Stimulated activated naive B cell treated with anti-CD40 and anti-IgM and Interleukin-4, amounts not matched to agents 10 μg/mL and 1 μg/mL and 100 μg/mL, for 72 hours (primary cell): ENCODE results near the gene TCF7L1.
A peak's percentile ranks its signal among the peaks of the same experiment; 100 is the strongest.

Experiments used
- ATAC-seq, 2 donors: fragments of 150-1000 bp; cut with Tn5 transposase; replicated peaks; 2 replicates each; pipeline ENCODE4 v1.10.0; 2021; ENCODE audit warnings: moderate library complexity in 1 of 2
- DNase-seq: peaks from one replicate; pipeline ENCODE4 v3.0.0; 2021
- H3K27ac Mint-ChIP-seq: one replicate; pipeline ENCODE4 v1.8.0; 2022; ENCODE audit warnings: mild to moderate bottlenecking, mixed read lengths
- H3K27me3 Mint-ChIP-seq, 2 donors: one replicate each; pipeline ENCODE4 v1.8.0; 2022; ENCODE audit warnings: mixed read lengths in 2 of 2
- H3K36me3 Mint-ChIP-seq, 2 donors: one replicate each; pipeline ENCODE4 v1.8.0; 2022; ENCODE audit warnings: mixed read lengths in 2 of 2, mild to moderate bottlenecking in 1 of 2
- H3K4me1 Mint-ChIP-seq, 2 donors: one replicate each; pipeline ENCODE4 v1.8.0; 2022; ENCODE audit warnings: mixed read lengths in 2 of 2, mild to moderate bottlenecking in 1 of 2
- H3K4me3 Mint-ChIP-seq, 2 donors: one replicate each; pipeline ENCODE4 v1.8.0; 2022; ENCODE audit warnings: mild to moderate bottlenecking in 2 of 2, mixed read lengths in 2 of 2, moderate library complexity in 1 of 2
- H3K9me3 Mint-ChIP-seq, 2 donors: one replicate each; pipeline ENCODE4 v1.8.0; 2022; ENCODE audit warnings: mixed read lengths in 2 of 2, mild to moderate bottlenecking in 1 of 2

TCF7L1 gene

DNA sequence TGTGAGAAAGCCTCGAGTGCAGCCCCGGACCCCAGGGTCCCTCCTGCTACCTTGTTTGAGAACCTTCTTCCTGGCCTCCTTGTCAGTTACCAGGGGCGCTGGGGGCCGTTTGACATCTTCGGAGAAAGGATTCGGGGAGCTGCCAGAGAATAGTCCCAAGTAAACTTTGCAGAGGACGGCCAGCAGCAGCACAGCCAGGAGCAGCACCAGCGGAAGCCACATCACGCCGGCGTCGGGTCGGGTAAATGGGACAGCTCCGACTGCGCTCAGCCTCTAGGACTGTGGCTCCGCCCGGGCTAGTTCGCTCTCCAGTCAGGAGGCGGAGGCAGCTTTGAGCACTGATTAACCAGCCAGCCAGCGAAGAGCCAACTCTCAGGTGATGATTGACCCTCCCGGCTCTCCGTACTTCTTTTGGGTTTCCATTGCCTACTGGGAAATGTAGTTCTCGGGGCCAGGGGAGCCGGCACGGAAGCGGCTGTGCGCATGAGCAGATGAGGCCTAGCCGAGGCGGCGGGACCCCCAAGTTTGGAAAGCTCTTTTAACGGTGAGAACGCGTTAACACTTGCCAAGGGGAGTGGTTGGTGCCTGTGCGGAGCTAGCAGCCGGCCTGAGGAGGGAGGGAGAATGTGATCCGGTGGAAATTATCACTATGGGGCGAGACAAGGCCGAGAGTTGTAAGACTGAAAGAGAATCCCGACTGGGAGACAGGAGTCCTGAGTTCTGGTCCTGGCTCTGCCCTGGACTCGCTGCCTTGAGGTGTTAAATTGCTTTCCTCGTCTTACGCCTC lies 221.3 kb downstream of the TCF7L1 start, which contains the start of the genes ELMOD3 and RETSAT:
ELMOD3 (plus strand) TSS at position 484 of the 787 bp plus-strand sequence. CDS start 2,430 bp downstream, outside the sequence.
RETSAT (minus strand) TSS at position 243 of the 787 bp plus-strand sequence; CDS start at position 222, 21 bp downstream.
- Mint-ChIP-seq H3K9me3 (no peaks in the 10 kb centered on the region), H3K27me3 (no peaks in the 10 kb centered on the region), H3K4me1 (peaks cover 15 to 44% of the 10 kb centered on the region in 2 donors), H3K27ac (peak within 1 kb of the TSS; percentile 99), H3K36me3 (peaks cover 20 to 38% of the 10 kb centered on the region in 2 donors), H3K4me3 (peak within 1 kb of the TSS; percentile 93 to 100)
- ATAC-seq (peak; percentile 100), DNase-seq (peak; percentile 97)

DNA sequence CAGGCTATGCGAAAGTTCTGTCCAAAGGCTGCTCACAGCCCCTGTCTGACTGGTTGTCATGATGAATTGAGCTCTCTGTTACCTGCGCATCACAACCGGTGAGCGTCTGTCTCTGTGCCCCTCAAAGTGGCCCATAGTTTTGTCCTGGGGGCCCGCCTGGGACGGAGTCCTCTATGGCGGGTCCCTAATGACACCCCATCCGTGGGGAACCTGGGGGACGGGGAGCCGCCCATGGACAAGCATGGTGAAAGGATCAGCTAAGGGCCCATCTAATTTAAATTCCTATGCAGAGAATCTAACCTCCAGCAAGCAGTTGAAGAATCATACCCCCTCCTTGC lies 221.8 kb downstream of the TCF7L1 start:
- Mint-ChIP-seq H3K36me3 (peaks cover 19 to 36% of the 10 kb centered on the region in 2 donors), H3K27ac (peak overlapping the region; percentile 99), H3K9me3 (no peaks in the 10 kb centered on the region), H3K27me3 (no peaks in the 10 kb centered on the region), H3K4me1 (peaks cover 15 to 44% of the 10 kb centered on the region in 2 donors), H3K4me3 (peak overlapping the region; percentile 93 to 100)
- DNase-seq = no peak
- peak; percentile 10 to 18 for ATAC-seq

DNA sequence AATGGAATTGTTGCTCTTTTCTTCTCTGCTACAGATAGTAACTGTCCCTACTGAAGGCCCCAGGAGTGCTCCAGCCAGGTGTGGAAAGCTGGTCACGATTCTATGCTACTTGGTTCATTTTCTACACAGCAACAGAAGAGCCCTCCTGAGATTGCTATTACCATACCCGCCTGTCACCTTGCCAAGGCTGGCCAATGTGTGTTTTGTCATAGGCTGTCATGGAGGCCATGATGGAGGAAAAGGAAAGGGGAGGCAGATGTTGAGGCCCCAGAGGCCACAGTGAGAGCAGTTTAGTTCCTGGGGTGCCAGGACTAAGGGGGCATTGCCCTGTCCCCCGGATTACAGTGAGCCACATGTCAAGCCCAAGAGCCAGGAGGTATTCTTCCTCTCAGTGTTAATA lies 222.3 kb downstream of the TCF7L1 start:
- DNase-seq = no peak
- H3K9me3 Mint-ChIP-seq = no peaks in the 10 kb centered on the region
- peaks cover 16 to 32% of the 10 kb centered on the region in 2 donors for H3K36me3 Mint-ChIP-seq
- peak overlapping the region; percentile 99 for H3K27ac Mint-ChIP-seq
- ATAC-seq = no peak
- H3K4me1 Mint-ChIP-seq = peaks cover 15 to 44% of the 10 kb centered on the region in 2 donors
- peak overlapping the region; percentile 93 to 100 for H3K4me3 Mint-ChIP-seq
- H3K27me3 Mint-ChIP-seq = no peaks in the 10 kb centered on the region

DNA sequence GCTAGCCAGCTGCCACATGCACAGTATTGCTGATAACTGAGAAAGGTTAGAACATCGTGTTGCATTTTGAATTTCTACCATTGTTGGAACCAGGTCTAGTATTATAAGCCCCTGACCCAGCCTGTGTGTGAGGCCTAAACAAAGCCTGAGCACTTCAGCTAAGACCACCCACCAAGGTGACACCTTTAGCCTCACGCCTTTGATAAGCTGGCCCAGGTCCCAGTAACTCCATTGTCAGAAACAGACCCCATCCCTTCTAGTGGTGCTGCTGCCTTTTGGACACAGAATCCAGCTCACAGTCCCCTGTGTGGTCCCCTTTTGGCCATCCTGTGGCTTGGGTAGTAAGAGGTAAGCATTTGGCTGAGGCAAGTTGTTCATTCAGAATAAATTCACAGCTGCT lies 223.0 kb downstream of the TCF7L1 start:
- no peak for DNase-seq

DNA sequence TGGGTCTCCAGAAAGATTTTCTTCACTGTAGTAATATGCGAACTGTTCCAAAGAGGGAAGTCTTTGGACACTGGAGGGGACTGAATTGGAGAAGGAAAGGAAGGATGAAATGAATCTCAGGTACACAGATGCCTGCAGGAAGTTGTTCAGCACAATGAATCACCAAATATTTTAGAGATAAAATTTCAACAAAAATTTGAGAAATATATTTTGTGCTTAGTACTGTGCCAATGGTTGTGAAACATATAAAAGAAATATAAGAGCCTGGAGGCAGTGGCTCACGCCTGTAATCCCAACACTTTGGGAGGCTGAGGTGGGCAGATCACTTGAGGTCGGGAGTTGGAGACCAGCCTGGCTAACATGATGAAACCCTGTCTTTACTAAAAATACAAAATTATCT lies 224.5 kb downstream of the TCF7L1 start:
- no peak for DNase-seq

More for the DNA sequence above, 223.0 kb downstream of the TCF7L1 start:
- H3K9me3 Mint-ChIP-seq = no peaks in the 10 kb centered on the region
- no peaks in the 10 kb centered on the region for H3K27me3 Mint-ChIP-seq
- peaks cover 15 to 44% of the 10 kb centered on the region in 2 donors for H3K4me1 Mint-ChIP-seq
- H3K27ac Mint-ChIP-seq = no peak overlapping the region
- no peak for ATAC-seq
- H3K4me3 Mint-ChIP-seq = no peak overlapping the region
- peaks cover 9 to 26% of the 10 kb centered on the region in 2 donors for H3K36me3 Mint-ChIP-seq

More for the DNA sequence above, 224.5 kb downstream of the TCF7L1 start:
- Mint-ChIP-seq H3K4me1 (peaks cover 15 to 41% of the 10 kb centered on the region in 2 donors), H3K27ac (no peak overlapping the region), H3K27me3 (no peaks in the 10 kb centered on the region), H3K36me3 (peaks cover 14 to 36% of the 10 kb centered on the region in 2 donors), H3K9me3 (no peaks in the 10 kb centered on the region), H3K4me3 (no peak overlapping the region)
- no peak for ATAC-seq
